SHP77 (cell line): ENCODE data around the gene SMARCA4.
A peak's percentile ranks its signal among the peaks of the same experiment; 100 is the strongest.
"Not testable (repeated sequence)": the region's sequence is repeated elsewhere in the genome, so short reads cannot be mapped to it uniquely, and the experiment has no call there.

Source experiments
- DNase-seq, 2 experiments: peaks; one replicate each; lab custom pipeline; 2025; lab: John Stamatoyannopoulos, UW

SMARCA4 gene

GRCh38 chr19:11069561-11069960 lies 108.7 kb downstream of the SMARCA4 start:
- no peak for DNase-seq

GRCh38 chr19:11070123-11070522 lies 109.3 kb downstream of the SMARCA4 start:
- DNase-seq: no peak

GRCh38 chr19:11073568-11073967 lies 112.7 kb downstream of the SMARCA4 start:
- no peak for DNase-seq

- not testable (repeated sequence) for DNase-seq
Observed at GRCh38 chr19:11076792-11077191, 116.0 kb downstream of the SMARCA4 start.

- no peak for DNase-seq
Observed at GRCh38 chr19:11078893-11079292, 118.1 kb downstream of the SMARCA4 start.

DNA sequence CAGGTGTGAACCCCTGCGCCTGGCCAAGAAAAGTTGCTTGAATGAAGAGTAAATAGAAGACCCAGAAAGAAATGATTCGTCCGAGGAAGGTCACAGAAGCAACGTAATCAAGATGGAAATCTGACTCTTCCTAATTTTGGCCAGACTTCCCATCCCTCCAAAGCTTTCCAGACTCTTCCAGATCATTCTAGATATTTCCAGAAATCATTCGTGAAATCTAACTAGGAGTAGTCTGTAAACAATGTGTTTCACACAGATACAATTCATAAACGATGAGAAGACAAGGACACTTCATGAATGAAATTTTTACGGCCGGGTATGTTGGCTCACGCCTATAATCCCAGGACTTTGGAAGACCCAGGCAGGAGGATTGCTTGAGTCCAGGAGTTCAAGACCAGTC lies 119.2 kb downstream of the SMARCA4 start:
- no peak for DNase-seq

GRCh38 chr19:11087870-11088505 lies 127.2 kb downstream of the SMARCA4 start:
- DNase-seq: no peak

GRCh38 chr19:11088506-11089253 lies 127.8 kb downstream of the SMARCA4 start:
- DNase-seq: no peak

GRCh38 chr19:11089254-11090013 lies 128.6 kb downstream of the SMARCA4 start, which contains the start of gene LDLR:
LDLR (plus strand) TSS chr19:11089463; CDS start chr19:11089549, 86 bp downstream.
- DNase-seq: peak; percentile 93 to 95

GRCh38 chr19:11090014-11090263 lies 129.1 kb downstream of the SMARCA4 start:
- not testable (repeated sequence) for DNase-seq

DNA sequence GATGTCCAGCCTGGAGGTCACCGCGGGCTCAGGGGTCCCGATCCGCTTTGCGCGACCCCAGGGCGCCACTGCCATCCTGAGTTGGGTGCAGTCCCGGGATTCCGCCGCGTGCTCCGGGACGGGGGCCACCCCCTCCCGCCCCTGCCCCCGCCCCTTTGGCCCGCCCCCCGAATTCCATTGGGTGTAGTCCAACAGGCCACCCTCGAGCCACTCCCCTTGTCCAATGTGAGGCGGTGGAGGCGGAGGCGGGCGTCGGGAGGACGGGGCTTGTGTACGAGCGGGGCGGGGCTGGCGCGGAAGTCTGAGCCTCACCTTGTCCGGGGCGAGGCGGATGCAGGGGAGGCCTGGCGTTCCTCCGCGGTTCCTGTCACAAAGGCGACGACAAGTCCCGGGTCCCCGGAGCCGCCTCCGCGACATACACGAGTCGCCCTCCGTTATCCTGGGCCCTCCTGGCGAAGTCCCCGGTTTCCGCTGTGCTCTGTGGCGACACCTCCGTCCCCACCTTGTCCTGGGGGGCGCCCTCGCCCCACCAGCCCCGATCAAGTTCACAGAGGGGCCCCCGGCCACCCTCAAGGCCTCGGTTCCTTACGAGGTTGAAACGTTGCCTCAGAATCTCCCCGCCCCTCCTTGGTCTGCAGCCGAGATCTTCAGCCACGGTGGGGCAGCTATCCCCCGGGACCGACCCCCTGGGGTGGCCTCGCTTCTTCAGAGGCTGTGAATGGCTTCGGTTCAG lies 129.6 kb downstream of the SMARCA4 start:
- peak; percentile 92 to 97 for DNase-seq

DNA sequence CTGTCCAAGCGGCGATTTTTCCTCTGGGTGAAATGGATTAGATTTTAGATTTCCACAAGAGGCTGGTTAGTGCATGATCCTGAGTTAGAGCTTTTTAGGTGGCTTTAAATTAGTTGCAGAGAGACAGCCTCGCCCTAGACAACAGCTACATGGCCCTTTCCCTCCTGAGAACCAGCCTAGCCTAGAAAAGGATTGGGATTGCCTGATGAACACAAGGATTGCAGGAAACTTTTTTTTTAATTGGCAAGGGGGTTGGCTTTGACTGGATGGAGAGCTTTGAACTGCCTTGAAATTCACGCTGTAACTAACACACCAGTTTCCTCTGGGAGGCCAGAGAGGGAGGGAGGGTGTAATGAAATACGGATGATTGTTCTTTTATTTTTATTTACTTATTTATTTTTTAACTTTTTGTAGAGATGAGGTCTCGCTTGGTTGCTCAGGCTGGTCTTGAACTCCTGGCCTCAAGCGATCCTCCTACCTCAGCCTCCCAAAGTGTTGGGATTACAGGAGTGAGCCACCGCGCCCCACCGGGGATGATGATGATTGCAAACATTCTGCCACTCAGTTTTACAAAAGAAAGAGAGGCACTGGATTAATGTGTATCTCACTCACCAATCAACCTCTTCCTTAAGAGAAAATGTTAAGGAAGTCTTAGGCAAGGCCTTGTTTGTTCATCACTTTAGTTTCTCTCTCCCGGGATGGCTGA lies 130.3 kb downstream of the SMARCA4 start:
- no peak for DNase-seq

DNA sequence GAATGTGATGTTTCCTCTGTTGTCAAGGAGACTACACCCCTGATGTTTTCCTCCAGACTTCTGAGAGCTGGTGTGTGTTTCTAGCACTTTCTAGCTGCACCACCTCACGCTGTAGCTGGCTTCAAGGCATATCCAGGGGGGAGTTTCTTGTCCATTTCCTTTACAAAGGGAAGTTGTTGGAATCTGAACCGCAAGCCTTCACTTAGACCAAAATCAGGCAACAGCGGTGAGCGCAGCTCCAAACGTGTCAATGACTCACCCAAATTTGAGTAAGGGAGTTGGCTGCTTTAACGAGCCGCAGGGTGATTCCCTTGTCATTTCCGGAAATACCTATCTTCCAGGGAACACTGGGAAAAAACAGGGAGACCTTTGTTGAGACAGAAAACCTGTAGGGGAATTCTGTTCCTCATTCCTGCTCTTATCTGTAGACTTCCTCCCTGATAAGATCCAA lies 130.9 kb downstream of the SMARCA4 start:
- DNase-seq: peak; percentile 11 to 30

DNA sequence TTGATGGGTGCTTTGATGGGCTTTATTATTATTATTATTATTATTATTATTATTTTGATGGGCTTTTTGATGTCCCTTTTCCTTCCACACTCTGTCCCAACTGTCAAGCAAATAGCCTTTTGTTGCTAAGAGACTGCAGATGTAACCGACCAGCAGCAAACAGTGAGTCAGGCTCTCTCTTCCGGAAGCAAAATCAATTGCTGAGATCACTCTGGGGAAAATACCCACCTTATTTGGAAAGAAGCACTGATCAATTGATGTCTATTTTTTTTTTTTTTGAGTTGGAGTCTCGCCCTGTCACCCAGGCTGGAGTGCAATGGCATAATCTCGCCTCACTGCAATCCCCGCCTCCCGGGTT lies 131.3 kb downstream of the SMARCA4 start:
- DNase-seq: no peak

- no peak for DNase-seq
Observed at GRCh38 chr19:11093689-11094238, 132.9 kb downstream of the SMARCA4 start.

DNA sequence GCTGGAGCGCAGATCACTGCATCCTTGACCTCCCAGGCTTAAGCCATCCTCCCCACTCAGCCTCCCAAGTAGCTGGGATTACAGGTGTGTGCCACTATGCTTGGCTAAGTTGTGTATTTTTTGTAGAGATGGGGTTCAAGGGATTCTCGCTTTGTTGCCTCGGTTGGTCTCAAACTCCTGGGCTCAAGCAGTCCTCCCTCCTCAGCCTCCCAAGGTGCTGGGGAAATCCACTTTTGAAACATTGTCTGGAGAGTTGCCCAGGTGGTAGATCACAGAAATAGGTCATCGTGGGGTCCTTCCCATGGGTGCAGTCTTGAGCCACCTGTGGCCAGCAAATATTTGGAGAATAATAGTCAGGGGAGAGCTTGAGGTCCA lies 133.7 kb downstream of the SMARCA4 start:
- DNase-seq: no peak

GRCh38 chr19:11096210-11096841 lies 135.5 kb downstream of the SMARCA4 start:
- no peak for DNase-seq

DNA sequence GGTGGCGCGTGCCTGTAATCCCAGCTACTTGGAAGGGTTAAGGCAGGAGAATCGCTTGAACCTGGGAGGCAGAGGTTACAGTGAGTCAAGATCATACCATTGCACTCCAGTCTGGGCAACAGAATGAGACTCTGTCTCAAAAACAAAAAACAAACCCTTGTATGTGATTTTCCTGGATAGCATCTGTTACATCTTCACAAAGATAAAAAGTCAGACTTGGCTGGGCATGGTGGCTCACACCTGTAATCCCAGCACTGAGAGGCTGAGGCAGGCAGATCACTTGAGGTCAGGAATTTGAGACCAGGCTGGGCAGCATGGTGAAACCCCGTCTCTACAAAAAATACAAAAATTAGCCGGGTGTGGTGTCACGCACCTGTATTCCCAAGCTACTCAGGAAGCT lies 136.5 kb downstream of the SMARCA4 start:
- DNase-seq: not testable (repeated sequence)

GRCh38 chr19:11098327-11098726 lies 137.5 kb downstream of the SMARCA4 start:
- no peak for DNase-seq

DNA sequence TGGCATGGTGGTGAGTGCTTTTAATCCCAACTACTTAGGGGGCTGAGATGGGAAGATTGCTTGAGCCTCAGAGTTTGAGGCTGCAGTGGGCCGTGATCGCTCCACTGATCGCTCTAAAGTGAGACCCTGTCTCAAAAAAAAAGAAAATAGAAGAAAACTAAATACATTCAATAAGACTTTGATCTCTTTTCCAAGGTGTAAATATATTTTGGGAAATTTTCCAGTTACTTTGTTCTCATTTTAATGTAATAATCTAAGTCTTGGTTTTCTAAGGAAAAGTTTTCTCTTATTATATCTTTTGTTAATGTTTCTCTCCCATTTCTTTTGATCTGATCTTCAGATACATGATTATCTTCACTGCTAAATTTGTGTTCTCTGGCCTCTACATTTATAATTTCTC lies 138.0 kb downstream of the SMARCA4 start:
- DNase-seq: no peak

DNA sequence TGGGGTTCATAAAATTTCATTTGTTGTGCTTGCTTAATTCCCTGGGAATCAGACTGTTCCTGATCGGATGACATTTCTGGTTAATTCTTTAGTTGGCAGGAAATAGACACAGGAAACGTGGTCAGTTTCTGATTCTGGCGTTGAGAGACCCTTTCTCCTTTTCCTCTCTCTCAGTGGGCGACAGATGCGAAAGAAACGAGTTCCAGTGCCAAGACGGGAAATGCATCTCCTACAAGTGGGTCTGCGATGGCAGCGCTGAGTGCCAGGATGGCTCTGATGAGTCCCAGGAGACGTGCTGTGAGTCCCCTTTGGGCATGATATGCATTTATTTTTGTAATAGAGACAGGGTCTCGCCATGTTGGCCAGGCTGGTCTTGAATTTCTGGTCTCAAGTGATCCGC lies 139.2 kb downstream of the SMARCA4 start:
- DNase-seq: no peak
